Dermis microvascular lymphatic vessel endothelial cell (primary cell): Measurements from ENCODE around the gene CYP4V2. TPM values are rescaled to one million over a fixed set of nuclear protein-coding genes. Genes with fewer than 3 reads are reported as not detected.

ENCODE experiments used
- DNase-seq, 2 donors: peaks; one replicate each; pipeline versions ENCODE4 v3.0.0 to v3.0.0-alpha.2; 2010; ENCODE audit warnings: low read depth in 2 of 2
- total RNA-seq: library from RNA; depleted of rRNA; stranded (reverse); fragments of >200 nt; gene quantifications from 2 replicates; pipeline ENCODE4 v1.2.1, GENCODE V29; 2014

The CYP4V2 gene
- total RNA-seq, result 3.1 and 4.3 TPM in 2 replicates

DNA sequence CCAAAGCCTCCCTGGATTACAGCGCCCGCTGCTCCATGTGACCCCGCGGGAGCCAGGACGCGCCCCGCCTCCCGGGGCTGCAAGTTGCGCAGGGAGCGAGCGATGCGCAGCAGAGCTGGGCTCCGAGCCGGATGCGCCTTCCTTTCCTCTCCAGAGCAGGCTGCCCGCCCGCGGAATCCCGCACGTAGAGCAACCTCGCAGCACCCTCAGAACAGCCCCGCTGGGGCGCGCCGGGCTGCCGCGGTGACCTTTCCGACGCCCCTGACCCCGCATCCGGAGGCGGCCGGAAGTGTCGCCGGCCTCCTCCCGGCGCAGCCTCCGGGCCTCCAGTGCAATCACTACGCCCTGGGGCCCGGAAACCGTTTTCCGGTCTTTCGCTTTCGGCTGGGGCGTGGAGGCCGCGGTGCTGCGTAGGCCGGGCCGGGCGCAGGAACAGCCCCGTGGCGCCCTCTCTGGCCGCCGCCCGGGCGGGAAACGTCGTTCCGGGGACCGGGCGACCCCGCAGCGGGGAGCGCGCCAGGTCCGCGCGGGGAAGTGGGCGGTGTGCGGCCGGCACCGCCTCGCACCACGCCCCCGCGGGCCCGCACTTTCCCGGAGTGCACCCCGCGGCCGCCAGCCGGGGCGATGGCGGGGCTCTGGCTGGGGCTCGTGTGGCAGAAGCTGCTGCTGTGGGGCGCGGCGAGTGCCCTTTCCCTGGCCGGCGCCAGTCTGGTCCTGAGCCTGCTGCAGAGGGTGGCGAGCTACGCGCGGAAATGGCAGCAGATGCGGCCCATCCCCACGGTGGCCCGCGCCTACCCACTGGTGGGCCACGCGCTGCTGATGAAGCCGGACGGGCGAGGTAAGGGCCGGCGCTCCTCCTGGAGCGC, at the start of gene CYP4V2:
CYP4V2 (plus strand) TSS at position 368 of the 866 bp plus-strand sequence; CDS start at position 625, 257 bp downstream.
- peak; percentile 40 to 51 for DNase-seq

DNA sequence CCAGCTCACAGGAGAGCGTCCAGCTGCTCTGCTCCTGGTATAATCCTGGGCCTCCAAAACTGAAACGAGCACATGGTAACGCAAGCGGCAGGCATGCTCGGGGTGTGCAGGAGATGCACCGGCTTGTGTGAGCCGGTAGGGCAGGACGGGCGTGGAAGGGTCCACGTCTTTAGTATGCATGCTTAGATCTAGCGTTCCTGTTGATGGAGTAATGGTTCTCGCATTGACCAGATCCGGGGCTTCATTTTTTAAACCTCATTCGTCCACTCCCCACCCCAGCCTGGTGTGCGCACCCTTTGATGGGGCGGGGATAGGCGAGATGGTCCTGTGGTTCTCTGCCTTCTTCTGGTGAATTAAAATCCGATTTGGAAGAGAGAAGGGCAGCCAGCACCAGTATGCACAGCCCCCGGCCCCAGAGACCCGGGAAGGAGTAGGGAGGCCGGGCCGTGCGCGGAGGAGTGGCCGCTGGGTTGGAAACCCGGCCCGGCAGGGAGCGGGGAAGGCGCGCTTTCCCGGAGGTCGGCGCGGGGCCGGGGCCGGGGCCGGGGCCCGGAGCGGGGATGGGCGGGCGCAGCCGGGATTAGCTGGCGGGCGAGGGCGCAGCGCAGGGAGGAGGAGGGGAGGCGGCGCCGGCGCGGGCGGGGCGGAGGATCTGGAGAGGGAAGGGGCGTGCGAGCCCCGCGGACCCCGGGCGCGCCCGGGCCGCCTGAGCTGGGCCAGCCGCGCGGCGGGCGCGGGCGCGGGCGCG, 47.0 kb upstream of the CYP4V2 start:
- DNase-seq, result peak in 1 of 2 donors; percentile 18

- DNase-seq, result peak in 1 of 2 donors; percentile 40
Measured at GRCh38 chr4:186144946-186145569, 46.3 kb upstream of the CYP4V2 start.

GRCh38 chr4:186146458-186146857, 44.9 kb upstream of the CYP4V2 start:
- no peak for DNase-seq

DNA sequence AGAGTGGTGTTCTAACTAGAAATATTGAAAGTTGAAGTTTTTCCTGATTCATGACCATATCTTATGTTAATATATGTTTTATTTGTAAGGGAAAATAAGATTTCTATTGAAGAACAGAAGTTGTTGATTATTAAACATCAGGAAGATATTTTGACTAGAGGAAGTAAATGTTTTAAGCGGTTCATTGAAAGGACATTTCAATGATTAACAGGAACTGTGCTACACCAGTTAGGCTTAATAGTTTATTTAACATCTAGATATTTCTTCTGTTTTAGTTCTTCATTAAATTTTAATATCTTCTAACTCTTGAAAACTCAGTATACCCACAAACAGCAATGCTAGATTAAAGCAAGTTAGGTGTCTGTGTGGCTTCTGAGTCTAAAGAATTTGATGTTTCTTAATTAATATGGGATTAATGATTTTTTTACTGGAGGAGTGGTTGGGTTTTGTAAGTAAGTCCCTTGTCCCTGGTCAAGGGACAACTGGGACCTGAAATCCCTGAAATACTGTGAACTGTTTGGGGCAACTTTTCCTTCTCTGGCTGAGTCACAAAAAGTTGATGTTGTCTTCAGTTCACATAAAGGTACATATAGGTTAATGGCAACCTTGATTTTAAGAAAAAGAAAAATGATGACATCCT, 42.9 kb upstream of the CYP4V2 start:
- no peak for DNase-seq

DNA sequence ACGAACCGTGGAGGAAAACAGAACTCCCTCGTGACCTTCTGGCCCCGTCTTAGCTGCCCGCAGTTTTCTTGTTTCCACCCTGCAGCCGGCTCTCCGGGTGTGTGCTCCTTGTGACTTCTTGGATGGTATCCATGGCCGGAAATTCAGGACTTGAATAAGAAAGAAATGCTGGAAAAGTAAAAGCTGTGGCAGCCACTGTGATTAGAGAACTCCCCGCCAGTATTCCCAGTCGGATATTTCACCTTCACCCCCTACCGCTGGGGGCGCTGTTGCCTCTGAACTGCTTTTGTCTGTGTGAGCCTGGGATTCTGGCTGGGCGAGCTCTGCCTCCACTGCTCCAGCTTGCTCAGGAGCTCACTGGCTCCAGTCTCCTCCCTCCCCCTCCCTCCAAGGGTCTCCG, 41.5 kb upstream of the CYP4V2 start:
- peak in 1 of 2 donors; percentile 29 for DNase-seq

DNA sequence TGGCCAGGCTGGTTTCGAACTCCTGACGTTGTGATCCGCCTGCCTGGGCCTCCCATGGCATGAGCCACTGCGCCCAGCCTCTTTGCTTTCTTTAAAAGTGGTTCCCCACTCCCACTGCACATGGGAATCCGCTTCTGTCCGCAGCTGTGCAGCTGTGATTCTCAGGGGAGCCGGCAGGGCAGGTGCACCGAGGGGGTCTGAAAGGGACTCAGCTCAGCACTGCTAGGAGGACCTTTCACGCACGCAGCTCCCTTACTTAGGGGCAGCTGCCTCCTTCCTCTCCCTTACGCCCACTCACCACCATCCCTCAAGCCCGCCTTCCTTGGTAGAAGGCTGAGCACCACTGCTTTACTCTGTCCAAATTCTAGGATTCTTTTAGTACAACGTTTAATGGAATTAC, 40.4 kb upstream of the CYP4V2 start:
- no peak for DNase-seq

DNA sequence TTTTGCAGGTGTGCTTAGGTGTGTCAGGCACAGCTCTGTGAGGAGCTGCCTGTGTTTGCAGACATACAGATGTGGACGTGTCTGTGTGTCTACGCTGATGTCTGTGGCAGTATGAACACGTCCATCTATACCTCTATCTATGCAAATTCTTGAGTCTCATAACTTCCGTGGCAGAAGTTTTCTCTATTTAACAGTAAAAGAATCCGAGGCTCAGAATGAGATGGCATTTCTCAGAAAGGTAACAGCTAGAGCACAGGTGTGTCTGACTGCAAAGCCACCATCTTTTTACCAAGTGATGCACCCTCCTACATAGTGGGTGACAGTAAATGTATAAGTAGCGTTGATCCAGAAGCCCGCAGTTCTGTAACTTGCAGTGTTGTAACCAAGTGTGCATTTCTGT, 39.9 kb upstream of the CYP4V2 start:
- no peak for DNase-seq

DNA sequence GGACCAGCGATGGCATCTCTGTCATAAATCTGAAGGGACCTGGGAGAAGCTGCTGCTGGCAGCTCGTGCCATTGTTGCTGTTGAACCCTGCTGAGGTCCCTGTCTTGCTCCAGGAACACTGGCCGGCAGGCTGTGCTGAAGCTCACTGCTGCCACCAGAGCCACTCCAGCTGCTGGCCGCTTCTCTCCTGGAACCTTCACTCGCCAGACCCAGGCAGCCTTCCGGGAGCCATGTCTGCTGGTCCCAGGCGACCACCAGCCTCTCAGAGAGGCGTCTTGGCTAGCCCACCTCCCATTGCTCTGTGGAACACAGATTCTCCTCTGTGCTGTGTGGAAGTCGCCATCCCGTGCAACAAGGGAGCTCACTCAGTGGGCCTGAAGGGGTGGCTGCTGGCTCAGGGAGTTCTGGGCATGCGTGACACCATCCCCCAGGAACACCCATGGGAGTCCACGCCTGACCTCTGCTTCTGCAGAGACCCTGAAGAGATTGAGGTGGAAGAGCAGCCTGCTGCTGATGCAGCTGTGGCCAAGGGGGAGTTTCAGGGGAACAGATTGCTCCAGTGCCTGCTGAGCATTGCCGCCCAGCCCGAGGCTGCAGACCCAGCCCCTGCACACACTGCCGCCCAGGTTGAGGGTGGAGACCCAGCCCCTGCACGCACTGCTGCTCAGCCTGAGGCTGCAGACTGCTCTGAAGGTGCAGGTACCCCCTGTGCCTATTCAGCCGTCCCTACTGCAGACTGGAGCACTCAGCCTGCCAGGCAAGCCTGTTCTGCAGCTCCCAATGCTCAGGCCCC, 33.1 kb upstream of the CYP4V2 start:
- no peak for DNase-seq

- DNase-seq, result no peak
Measured at GRCh38 chr4:186158966-186159365, 32.4 kb upstream of the CYP4V2 start.

DNA sequence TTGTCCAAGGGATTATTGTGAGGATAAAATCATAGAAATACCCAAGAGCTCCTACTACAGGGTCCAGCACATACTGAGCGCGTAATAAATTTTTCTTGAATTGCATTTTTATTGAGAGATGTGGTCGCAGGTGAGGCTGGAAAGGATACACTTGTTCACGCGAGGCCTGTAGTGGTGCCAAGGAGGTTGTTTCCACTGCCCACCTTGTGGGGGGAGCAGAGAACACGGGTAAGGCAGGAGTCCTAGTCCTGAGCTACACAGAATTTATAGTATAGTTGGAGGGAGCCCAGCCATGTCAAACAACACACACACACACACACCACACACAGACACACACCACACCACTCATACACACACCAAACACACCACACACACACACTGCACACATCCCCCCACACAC, 31.8 kb upstream of the CYP4V2 start:
- no peak for DNase-seq

GRCh38 chr4:186161138-186161537, 30.2 kb upstream of the CYP4V2 start:
- DNase-seq, result no peak

GRCh38 chr4:186166852-186167512, 24.4 kb upstream of the CYP4V2 start:
- DNase-seq, result no peak

DNA sequence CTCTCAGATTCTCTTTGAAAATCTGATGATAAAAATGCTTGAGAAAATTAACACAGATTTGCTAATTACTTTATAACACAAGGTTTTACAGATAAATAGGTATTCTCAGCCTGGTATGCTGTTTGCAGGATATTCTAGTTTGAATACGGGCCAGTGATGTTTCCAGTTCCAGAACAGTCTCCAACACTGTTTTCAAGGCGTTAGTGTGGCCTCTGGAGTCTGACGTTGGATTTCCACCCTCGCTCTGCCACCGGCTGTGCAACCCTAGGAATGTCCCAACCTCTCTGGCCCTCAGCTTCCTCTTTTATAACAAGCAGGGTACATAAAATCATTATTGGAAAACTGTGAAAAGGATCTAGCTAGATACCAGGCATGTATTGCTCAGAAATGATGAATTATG, 23.8 kb upstream of the CYP4V2 start:
- DNase-seq, result no peak

DNA sequence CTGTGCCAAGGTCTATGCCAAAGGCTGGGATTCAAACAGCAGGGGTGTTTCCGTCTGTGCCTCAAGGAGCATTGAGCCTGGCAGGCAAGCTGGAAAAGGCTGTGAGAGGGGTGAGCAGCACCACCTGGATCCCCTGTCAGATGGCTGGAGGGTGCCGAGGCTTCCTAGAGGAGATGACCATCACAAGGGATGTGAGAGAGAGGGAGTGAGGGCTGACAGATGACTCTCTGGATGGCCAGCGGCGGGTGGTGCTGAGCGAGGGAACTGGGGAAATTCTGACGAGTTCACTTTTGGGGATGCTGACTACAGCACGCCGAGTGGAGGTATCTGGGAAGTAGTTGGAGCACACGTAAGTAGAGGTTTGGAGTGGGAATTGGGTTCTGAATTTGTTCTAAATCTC, 22.6 kb upstream of the CYP4V2 start:
- no peak for DNase-seq

DNA sequence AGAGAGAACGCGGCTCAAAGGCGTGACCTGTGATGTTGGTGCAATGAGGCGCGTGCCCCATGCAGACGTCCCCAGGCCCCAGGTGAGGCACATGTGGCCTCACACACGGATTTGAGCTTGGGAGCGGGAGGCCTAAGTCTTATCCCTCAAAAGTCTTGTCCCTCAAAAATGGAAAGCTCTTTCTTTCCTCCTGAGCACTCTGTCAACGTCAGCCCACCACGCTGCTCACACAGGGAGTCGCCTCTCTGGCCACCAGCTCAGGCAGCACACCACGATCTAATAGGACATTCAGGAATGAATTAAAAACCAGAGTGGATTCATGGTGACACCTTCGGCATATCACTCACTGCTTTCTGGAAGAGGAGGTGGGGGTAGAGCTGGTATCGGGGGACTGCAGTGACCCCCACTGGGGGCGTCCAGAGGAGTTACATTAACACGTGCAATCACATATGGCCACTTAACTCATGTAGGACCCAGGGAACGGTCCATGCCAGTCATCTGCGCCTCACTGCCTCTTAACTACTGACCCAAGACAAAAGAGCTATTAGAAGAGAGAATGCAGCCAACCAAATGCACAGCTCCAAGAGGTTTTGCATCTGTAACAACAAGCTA, 21.9 kb upstream of the CYP4V2 start:
- no peak for DNase-seq

- no peak for DNase-seq
Measured at GRCh38 chr4:186169945-186170802, 21.2 kb upstream of the CYP4V2 start.

DNA sequence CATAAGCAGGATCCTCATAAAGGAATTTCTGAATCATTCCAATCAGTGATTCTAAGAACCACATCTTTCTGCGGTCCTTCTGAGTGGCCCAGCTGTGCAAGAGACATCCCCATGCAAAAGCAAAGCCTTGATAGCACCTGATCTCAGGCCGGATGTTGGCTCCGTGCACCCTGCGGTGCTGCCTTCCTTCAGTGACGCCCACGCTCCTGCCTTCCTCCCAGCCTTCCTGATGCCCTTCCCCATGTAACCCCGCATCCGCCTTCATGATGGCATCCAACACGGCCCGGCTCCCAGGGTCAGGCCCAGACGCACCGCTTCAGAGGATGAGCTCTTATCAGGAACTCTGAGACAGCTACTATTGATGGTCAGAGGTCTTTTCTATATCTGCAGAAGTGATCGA, 20.4 kb upstream of the CYP4V2 start:
- DNase-seq, result no peak

- DNase-seq, result no peak
Measured at GRCh38 chr4:186172546-186172945, 18.8 kb upstream of the CYP4V2 start.
